Measurements from ENCODE around the gene TNFAIP8L2.
A peak's percentile ranks its signal among the peaks of the same experiment; 100 is the strongest.
"Not testable (repeated sequence)": the region's sequence is repeated elsewhere in the genome, so short reads cannot be mapped to it uniquely, and the experiment has no call there.

DNA sequence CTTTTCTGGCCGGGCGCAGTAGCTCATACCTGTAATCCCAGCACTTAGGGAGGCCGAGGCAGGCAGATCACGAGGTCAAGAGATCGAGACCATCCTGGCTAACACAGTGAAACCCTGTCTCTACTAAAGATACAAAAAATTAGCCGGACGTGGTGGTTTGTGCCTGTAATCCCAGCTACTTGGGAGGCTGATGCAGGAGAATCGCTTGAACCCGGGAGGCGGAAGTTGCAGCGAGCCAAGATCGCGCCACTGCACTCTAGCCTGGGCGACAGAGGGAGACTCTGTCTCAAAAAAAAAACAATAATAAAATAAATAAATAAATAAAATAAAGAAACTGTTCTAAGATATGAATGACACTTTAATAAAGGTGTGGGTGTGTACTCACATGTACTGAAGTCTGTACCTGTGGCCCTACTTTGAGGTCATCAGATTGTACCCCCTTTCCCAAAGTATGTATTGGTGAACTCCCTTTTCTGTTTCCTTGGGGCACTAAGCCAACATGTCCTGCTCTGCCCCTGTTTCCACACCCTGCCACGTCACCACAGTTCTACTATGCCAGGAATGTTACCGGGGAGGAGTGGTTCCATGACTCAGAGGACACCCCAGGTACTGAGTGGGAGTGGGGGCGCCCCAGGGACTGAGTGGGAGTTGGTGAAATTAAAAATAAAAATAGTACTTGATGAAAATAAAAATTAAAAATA is 38.6 kb downstream of the TNFAIP8L2 start:
- TF ChIP-seq ZNF565 (CRISPR knock-in tag; conservative IDR thresholded peaks at IDR 0.05; ENCODE audit: low read depth); TCF4 (CRISPR knock-in tag; IDR thresholded peaks at IDR 0.05; ENCODE audit: borderline replicate concordance); PPARA (CRISPR knock-in tag; IDR thresholded peaks at IDR 0.05; ENCODE audit: borderline replicate concordance); SNAI2 (CRISPR knock-in tag; IDR thresholded peaks at IDR 0.05); ARNTL (CRISPR knock-in tag; IDR thresholded peaks at IDR 0.05; ENCODE audit: borderline replicate concordance, low read depth); RARB (CRISPR knock-in tag; IDR thresholded peaks at IDR 0.05); ZFP3 (CRISPR knock-in tag; IDR thresholded peaks at IDR 0.05); BACH2 (CRISPR knock-in tag; IDR thresholded peaks at IDR 0.05; ENCODE audit: borderline replicate concordance); ZFP30 (CRISPR knock-in tag; IDR thresholded peaks at IDR 0.05): not testable (repeated sequence)
- TF ChIP-seq, protein P1, sequence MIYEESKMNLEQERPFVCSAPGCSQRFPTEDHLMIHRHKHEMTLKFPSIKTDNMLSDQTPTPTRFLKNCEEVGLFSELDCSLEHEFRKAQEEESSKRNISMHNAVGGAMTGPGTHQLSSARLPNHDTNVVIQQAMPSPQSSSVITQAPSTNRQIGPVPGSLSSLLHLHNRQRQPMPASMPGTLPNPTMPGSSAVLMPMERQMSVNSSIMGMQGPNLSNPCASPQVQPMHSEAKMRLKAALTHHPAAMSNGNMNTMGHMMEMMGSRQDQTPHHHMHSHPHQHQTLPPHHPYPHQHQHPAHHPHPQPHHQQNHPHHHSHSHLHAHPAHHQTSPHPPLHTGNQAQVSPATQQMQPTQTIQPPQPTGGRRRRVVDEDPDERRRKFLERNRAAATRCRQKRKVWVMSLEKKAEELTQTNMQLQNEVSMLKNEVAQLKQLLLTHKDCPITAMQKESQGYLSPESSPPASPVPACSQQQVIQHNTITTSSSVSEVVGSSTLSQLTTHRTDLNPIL (CRISPR knock-in tag; IDR thresholded peaks at IDR 0.05; ENCODE audit: low read depth): not testable (repeated sequence)
- TF ChIP-seq, protein P2, sequence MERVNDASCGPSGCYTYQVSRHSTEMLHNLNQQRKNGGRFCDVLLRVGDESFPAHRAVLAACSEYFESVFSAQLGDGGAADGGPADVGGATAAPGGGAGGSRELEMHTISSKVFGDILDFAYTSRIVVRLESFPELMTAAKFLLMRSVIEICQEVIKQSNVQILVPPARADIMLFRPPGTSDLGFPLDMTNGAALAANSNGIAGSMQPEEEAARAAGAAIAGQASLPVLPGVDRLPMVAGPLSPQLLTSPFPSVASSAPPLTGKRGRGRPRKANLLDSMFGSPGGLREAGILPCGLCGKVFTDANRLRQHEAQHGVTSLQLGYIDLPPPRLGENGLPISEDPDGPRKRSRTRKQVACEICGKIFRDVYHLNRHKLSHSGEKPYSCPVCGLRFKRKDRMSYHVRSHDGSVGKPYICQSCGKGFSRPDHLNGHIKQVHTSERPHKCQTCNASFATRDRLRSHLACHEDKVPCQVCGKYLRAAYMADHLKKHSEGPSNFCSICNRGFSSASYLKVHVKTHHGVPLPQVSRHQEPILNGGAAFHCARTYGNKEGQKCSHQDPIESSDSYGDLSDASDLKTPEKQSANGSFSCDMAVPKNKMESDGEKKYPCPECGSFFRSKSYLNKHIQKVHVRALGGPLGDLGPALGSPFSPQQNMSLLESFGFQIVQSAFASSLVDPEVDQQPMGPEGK (CRISPR knock-in tag; IDR thresholded peaks at IDR 0.05; ENCODE audit: borderline replicate concordance): peak; percentile 83; the same call in 1 of the 2 replicates

All from SK-N-SH treated with all-trans-retinoic acid at 6 μM for 48 hours (cell line).